Epithelial cell of proximal tubule (primary cell): ENCODE measurements around the gene ASTN1. TPM values are rescaled to one million over a fixed set of nuclear protein-coding genes. Genes with fewer than 3 reads are reported as not detected.

Experiments
- DNase-seq: peaks from one replicate; pipeline ENCODE4 v3.0.0-alpha.2; 2011; ENCODE audit warnings: low read depth
- H3K4me3 ChIP-seq: 2 replicates; pipeline ENCODE4 v1.5.1; 2011; ENCODE audit warnings: low read depth, mild to moderate bottlenecking, low read length
- CTCF ChIP-seq: conservative IDR thresholded peaks from 2 replicates; pipeline ENCODE4 v1.5.1; 2012; ENCODE audit warnings: low read depth, mild to moderate bottlenecking, low read length
- total RNA-seq: library from RNA; depleted of rRNA; stranded (reverse); fragments of >200 nt; gene quantifications from 2 replicates; pipeline ENCODE4 v1.2.3, GENCODE V29; 2015

The ASTN1 gene
- total RNA-seq, 1 donor from 2014 or later, result 0.23 TPM

GRCh38 chr1:176820391-176821031 is 344.0 kb downstream of the ASTN1 start:
- no peak for DNase-seq
- H3K4me3 ChIP-seq, result no peak overlapping the region
- no peak for TF ChIP-seq CTCF

GRCh38 chr1:176816232-176816631 is 348.3 kb downstream of the ASTN1 start:
- DNase-seq, result no peak
- no peak for TF ChIP-seq CTCF
- H3K4me3 ChIP-seq, result no peak overlapping the region

GRCh38 chr1:176815621-176816020 is 348.9 kb downstream of the ASTN1 start:
- DNase-seq, result no peak
- TF ChIP-seq CTCF, result no peak

GRCh38 chr1:176811511-176812288 is 352.8 kb downstream of the ASTN1 start:
- no peak overlapping the region for H3K4me3 ChIP-seq
- TF ChIP-seq CTCF, result no peak
- DNase-seq, result no peak

More at GRCh38 chr1:176815621-176816020, 348.9 kb downstream of the ASTN1 start:
- H3K4me3 ChIP-seq, result no peak overlapping the region

- H3K4me3 ChIP-seq, result no peak overlapping the region
- DNase-seq, result no peak
- TF ChIP-seq CTCF, result no peak
Observed at GRCh38 chr1:176809292-176809691, 355.2 kb downstream of the ASTN1 start.

Other genes with a start within 250 kb of the ASTN1 start
- 0.14 TPM in 1 of 2 replicates, not detected in the other for gene BRINP2, start 6.2 kb upstream of the ASTN1 start, total RNA-seq